Posterior cingulate gyrus (tissue), 11 donors: Measurements from ENCODE around the gene CAPN6.

ENCODE experiments used
- DNase-seq, 10 donors: peaks; one replicate each; pipeline versions ENCODE4 v3.0.0 to v3.0.0-alpha.2; 2020 to 2021; ENCODE audit warnings: mixed read lengths in 3 of 10
- intact Hi-C: fragments of 100-400 bp; cut with DNase I; formaldehyde crosslinking; loops from one replicate; pipeline ENCODE4 v1.15.1; 2023

CAPN6 gene

GRCh38 chrX:111270339-111270738 is at the start of gene CAPN6:
Gene CAPN6, minus strand, starts transcription at chrX:111270483. Its CDS starts 6,547 bp downstream, at chrX:111263936.
- no peak for DNase-seq

GRCh38 chrX:111319451-111319850 is 49.2 kb upstream of the CAPN6 start:
- no peak for DNase-seq
- intact Hi-C loops: no loop called here

More at GRCh38 chrX:111270339-111270738, at the start of gene CAPN6:
- intact Hi-C loops: no loop called here

GRCh38 chrX:111318901-111319300 is 48.6 kb upstream of the CAPN6 start:
- DNase-seq: no peak
- intact Hi-C loops: no loop called here

- DNase-seq: no peak
- intact Hi-C loops: no loop called here
These were observed 38.8 kb upstream of the CAPN6 start for GRCh38 chrX:111309083-111309482.

GRCh38 chrX:111308039-111308438 is 37.8 kb upstream of the CAPN6 start:
- intact Hi-C loops: no loop called here

GRCh38 chrX:111302284-111302683 is 32.0 kb upstream of the CAPN6 start:
- DNase-seq: no peak
- intact Hi-C loops: no loop called here

More at GRCh38 chrX:111308039-111308438, 37.8 kb upstream of the CAPN6 start:
- no peak for DNase-seq

- intact Hi-C loops: no loop called here
- DNase-seq: no peak
These were observed 18.6 kb upstream of the CAPN6 start for GRCh38 chrX:111288841-111289240.

- DNase-seq: no peak
- intact Hi-C loops: no loop called here
These were observed 14.5 kb upstream of the CAPN6 start for GRCh38 chrX:111284631-111285293.

- intact Hi-C loops: no loop called here
- DNase-seq: no peak
These were observed 13.2 kb upstream of the CAPN6 start for GRCh38 chrX:111283446-111283845.

GRCh38 chrX:111282991-111283390 is 12.7 kb upstream of the CAPN6 start:
- intact Hi-C loops: no loop called here

GRCh38 chrX:111282139-111282538 is 11.9 kb upstream of the CAPN6 start:
- no peak for DNase-seq
- intact Hi-C loops: no loop called here

More at GRCh38 chrX:111282991-111283390, 12.7 kb upstream of the CAPN6 start:
- DNase-seq: no peak

GRCh38 chrX:111268506-111268905 is 1.8 kb downstream of the CAPN6 start:
- intact Hi-C loops: no loop called here
- no peak for DNase-seq

- no peak for DNase-seq
- intact Hi-C loops: loop anchor here (2.0 kb wide), 1 partner anchor 179 kb away; no protein-coding TSS in a partner anchor
These were observed 4.8 kb downstream of the CAPN6 start for GRCh38 chrX:111265486-111265885.

- intact Hi-C loops: loop anchor here (2.0 kb wide), 1 partner anchor 180 kb away; no protein-coding TSS in a partner anchor
- DNase-seq: no peak
These were observed 5.9 kb downstream of the CAPN6 start for GRCh38 chrX:111264385-111264784.

- intact Hi-C loops: no loop called here
- DNase-seq: no peak
These were observed 8.2 kb downstream of the CAPN6 start for GRCh38 chrX:111262086-111262485.

GRCh38 chrX:111260451-111260850 is 9.8 kb downstream of the CAPN6 start:
- DNase-seq: no peak
- intact Hi-C loops: no loop called here

GRCh38 chrX:111259559-111259958 is 10.7 kb downstream of the CAPN6 start:
- no peak for DNase-seq
- intact Hi-C loops: no loop called here

GRCh38 chrX:111257733-111258132 is 12.6 kb downstream of the CAPN6 start:
- DNase-seq: no peak
- intact Hi-C loops: no loop called here

GRCh38 chrX:111254896-111255693 is 15.2 kb downstream of the CAPN6 start:
- no peak for DNase-seq
- intact Hi-C loops: no loop called here

GRCh38 chrX:111244235-111244750 is 26.0 kb downstream of the CAPN6 start:
- intact Hi-C loops: loop anchor here (5.0 kb wide), 1 partner anchor 392 kb away; no protein-coding TSS in a partner anchor
- DNase-seq: no peak

GRCh38 chrX:111216293-111216801 is 53.9 kb downstream of the CAPN6 start:
- no peak for DNase-seq
- intact Hi-C loops: no loop called here
